H1 (cell line): ENCODE measurements around the gene ARMC10. TPM values are rescaled to one million over a fixed set of nuclear protein-coding genes. Genes with fewer than 3 reads are reported as not detected.

Source experiments
- CTCF ChIA-PET: fragments of 300-600 bp; sonication (Branson Sonifier 250); formaldehyde crosslinking; loops from one replicate; lab custom pipeline; 2021; ENCODE audit not compliant: partially characterized antibody; lab: Charles Lee
- POLR2A ChIA-PET: fragments of 300-600 bp; sonication (Branson Sonifier 250); formaldehyde crosslinking; loops from one replicate; lab custom pipeline; 2021; ENCODE audit warnings: inconsistent platforms; ENCODE audit not compliant: partially characterized antibody; lab: Charles Lee
- DNase-seq, 2 experiments: peaks; one replicate each; pipeline versions ENCODE4 v3.0.0 to v3.0.0-alpha.2; 2010 to 2022; ENCODE audit warnings: low spot score in 2 of 2, low read depth in 1 of 2, mixed read lengths in 1 of 2
- FAIRE-seq: peaks from 2 replicates; lab custom pipeline; 2011; peaks lifted over from hg19 to GRCh38; lab: Jason Lieb, UNC
- H2AFZ ChIP-seq: 2 replicates; pipeline ENCODE4 v1.8.1; 2012; ENCODE audit warnings: low read length, inconsistent platforms
- H2AK5ac ChIP-seq: 2 replicates; pipeline ENCODE4 v1.6.1; 2013; ENCODE audit warnings: low read depth, low read length
- H2BK120ac ChIP-seq: replicated peaks from 2 replicates; pipeline ENCODE3; 2013; ENCODE audit warnings: low read depth, low read length, inconsistent platforms
- H2BK12ac ChIP-seq: 2 replicates; pipeline ENCODE4 v1.6.1; 2013; ENCODE audit warnings: low read depth, low read length
- H2BK15ac ChIP-seq: 2 replicates; pipeline ENCODE4 v1.6.1; 2013; ENCODE audit warnings: low read length
- H2BK20ac ChIP-seq: 2 replicates; pipeline ENCODE4 v1.6.1; 2013; ENCODE audit warnings: low read length
- H2BK5ac ChIP-seq: 2 replicates; pipeline ENCODE4 v1.6.1; 2013; ENCODE audit warnings: low read depth, low read length
- H3K14ac ChIP-seq: 2 replicates; pipeline ENCODE4 v1.6.1; 2013; ENCODE audit warnings: inconsistent platforms; ENCODE audit not compliant: insufficient read length
- H3K18ac ChIP-seq: 2 replicates; pipeline ENCODE4 v1.6.1; 2013; ENCODE audit warnings: low read length; ENCODE audit errors: extremely low read depth
- H3K23ac ChIP-seq: 2 replicates; pipeline ENCODE4 v1.6.1; 2013; ENCODE audit warnings: inconsistent platforms; ENCODE audit not compliant: insufficient read length
- H3K23me2 ChIP-seq: 2 replicates; pipeline ENCODE4 v1.6.1; 2013; ENCODE audit warnings: low read depth, low read length
- H3K27ac ChIP-seq: 2 replicates; pipeline ENCODE4 v1.6.1; 2011; ENCODE audit warnings: low read depth, low read length, inconsistent platforms
- H3K27me3 ChIP-seq, 4 experiments: replicated peaks in 1 of 4; 1 replicate in 1 of 4; 2 replicates in 3 of 4; pipeline versions ENCODE4 v1.6.1 to v1.8.1; 2011 to 2013; ENCODE audit warnings: low read length in 3 of 4, mild to moderate bottlenecking in 3 of 4, inconsistent platforms in 2 of 4, mixed read lengths in 2 of 4, moderate library complexity in 1 of 4; ENCODE audit not compliant: control insufficient read depth in 3 of 4, insufficient read depth in 3 of 4; ENCODE audit errors: extremely low read depth in 1 of 4
- H3K36me3 ChIP-seq, 4 experiments: 2 replicates each; pipeline versions ENCODE4 v1.6.1 to v1.8.1; 2011 to 2013; ENCODE audit warnings: mild to moderate bottlenecking in 4 of 4, low read length in 3 of 4, moderate library complexity in 2 of 4, control low read depth in 1 of 4, inconsistent platforms in 1 of 4; ENCODE audit not compliant: insufficient read depth in 4 of 4, control insufficient read depth in 2 of 4
- H3K4ac ChIP-seq: replicated peaks from 2 replicates; pipeline ENCODE3; 2013; ENCODE audit warnings: low read length, low read depth, mixed read lengths, inconsistent platforms; ENCODE audit not compliant: insufficient read length
- H3K4me1 ChIP-seq, 4 experiments: replicated peaks in 1 of 4; 1 replicate in 1 of 4; 2 replicates in 3 of 4; pipeline versions ENCODE4 v1.6.1 to v1.8.1; 2011 to 2013; ENCODE audit warnings: low read length in 3 of 4, inconsistent platforms in 2 of 4, mixed read lengths in 1 of 4; ENCODE audit not compliant: insufficient read depth in 4 of 4, control insufficient read depth in 3 of 4
- H3K4me2 ChIP-seq, 2 experiments: 2 replicates each; pipeline versions ENCODE4 v1.6.1 to v1.8.1; 2011 to 2013; ENCODE audit warnings: low read depth in 2 of 2, low read length in 2 of 2, control low read depth in 1 of 2, inconsistent platforms in 1 of 2, mild to moderate bottlenecking in 1 of 2; ENCODE audit not compliant: insufficient read depth in 1 of 2
- H3K4me3 ChIP-seq, 4 experiments: fragments of 200-600, 300-600 bp in 1 of 4; sonication (generic), shearing (Covaris generic), sonication (Bioruptor Twin) in 1 of 4; 2 replicates each; pipeline versions ENCODE4 v1.5.1 to v1.8.1; 2011 to 2016; ENCODE audit warnings: low read length in 4 of 4, low read depth in 3 of 4, control low read depth in 2 of 4, inconsistent platforms in 2 of 4, mild to moderate bottlenecking in 2 of 4, mixed read lengths in 1 of 4, moderate library complexity in 1 of 4; ENCODE audit not compliant: insufficient read depth in 2 of 4; ENCODE audit errors: extremely low read depth in 1 of 4
- H3K56ac ChIP-seq: replicated peaks from 2 replicates; pipeline ENCODE3; 2013; ENCODE audit warnings: low read depth, mild to moderate bottlenecking, mixed read lengths, low read length, inconsistent platforms; ENCODE audit not compliant: insufficient read length
- H3K79me1 ChIP-seq: 2 replicates; pipeline ENCODE4 v1.6.1; 2013; ENCODE audit warnings: low read depth, low read length, control low read depth
- H3K79me2 ChIP-seq, 2 experiments: 2 replicates each; pipeline versions ENCODE4 v1.6.1 to v1.8.1; 2012 to 2013; ENCODE audit warnings: low read length in 2 of 2, mild to moderate bottlenecking in 2 of 2, inconsistent platforms in 1 of 2; ENCODE audit not compliant: insufficient read depth in 2 of 2, control insufficient read depth in 1 of 2
- H3K9ac ChIP-seq, 4 experiments: replicated peaks in 1 of 4; 1 replicate in 1 of 4; 2 replicates in 3 of 4; pipeline versions ENCODE4 v1.6.1 to v1.8.1; 2011 to 2013; ENCODE audit warnings: low read depth in 3 of 4, low read length in 3 of 4, control low read depth in 2 of 4, mild to moderate bottlenecking in 2 of 4, moderate library complexity in 2 of 4, inconsistent platforms in 1 of 4; ENCODE audit errors: extremely low read depth in 1 of 4
- H3K9me3 ChIP-seq, 2 experiments: 2 replicates each; pipeline versions ENCODE4 v1.6.1 to v1.8.1; 2012 to 2013; ENCODE audit warnings: mild to moderate bottlenecking in 2 of 2, moderate library complexity in 2 of 2, control low read depth in 1 of 2, inconsistent platforms in 1 of 2, low read depth in 1 of 2, low read length in 1 of 2, mixed read lengths in 1 of 2; ENCODE audit not compliant: insufficient read depth in 2 of 2
- H4K20me1 ChIP-seq, 2 experiments: replicated peaks in 1 of 2; 2 replicates each; pipeline versions ENCODE3 to v1.8.1; 2011 to 2013; ENCODE audit warnings: inconsistent platforms in 2 of 2, low read length in 2 of 2, mild to moderate bottlenecking in 1 of 2; ENCODE audit not compliant: insufficient read depth in 2 of 2, control insufficient read depth in 1 of 2
- H4K5ac ChIP-seq: 2 replicates; pipeline ENCODE4 v1.6.1; 2013; ENCODE audit warnings: low read length, low read depth, mixed read lengths, inconsistent platforms; ENCODE audit not compliant: insufficient read length
- H4K8ac ChIP-seq: 2 replicates; pipeline ENCODE4 v1.8.0; 2013; ENCODE audit warnings: mild to moderate bottlenecking, moderate library complexity, low read length, inconsistent platforms; ENCODE audit not compliant: insufficient read depth; ENCODE audit errors: extremely low read depth
- H4K91ac ChIP-seq: replicated peaks from 2 replicates; pipeline ENCODE3; 2013; ENCODE audit warnings: low read length, mixed read lengths, inconsistent platforms; ENCODE audit not compliant: insufficient read length
- GTF2F1 ChIP-seq: IDR thresholded peaks from 2 replicates; pipeline ENCODE4 v1.6.1; 2012; ENCODE audit warnings: low read depth, low read length, improper control_type of control experiment, borderline replicate concordance
- KDM5A ChIP-seq: fragments of 200-600 bp; IDR thresholded peaks from 2 replicates; pipeline ENCODE4 v1.7.1; 2012; ENCODE audit warnings: mild to moderate bottlenecking, low read length, inconsistent platforms, mixed read lengths
- TAF1 ChIP-seq: IDR thresholded peaks from 2 replicates; pipeline ENCODE4 v1.6.1; 2011; ENCODE audit warnings: mild to moderate bottlenecking, low read depth, low read length
- WGBS, 2 experiments: shearing (Covaris generic) in 1 of 2; methylation state at CpG; one replicate each; pipeline versions ENCODE4 v1.1.6 to v1.1.7; 2013 to 2015; ENCODE audit warnings: low lambda C conversion rate in 2 of 2, mixed read lengths in 2 of 2, inconsistent platforms in 1 of 2, low coverage in 1 of 2, missing lambda C conversion rate in 1 of 2; ENCODE audit not compliant: insufficient replicate concordance in 2 of 2, insufficient coverage in 1 of 2, insufficient read length in 1 of 2; ENCODE audit errors: extremely low coverage in 1 of 2, missing lambda C conversion rate in 1 of 2; 5-methylcytosine and 5-hydroxymethylcytosine counted together
- polyA plus RNA-seq, 7 experiments: library from polyadenylated mRNA; depleted of rRNA in 3 of 7; stranded (reverse) in 5 of 7; unstranded in 2 of 7; fragments of >200 nt in 5 of 7; fragments of 200-250 nt in 2 of 7; gene quantifications; 1 replicate in 5 of 7; 2 replicates in 1 of 7; 4 replicates in 1 of 7; pipeline versions ENCODE4 v1.2.1 to v1.2.3, GENCODE V29; 2011 to 2013; ENCODE audit warnings: missing spikeins in 2 of 7, mixed read lengths in 2 of 7
- total RNA-seq: library from RNA; stranded (reverse); fragmentation: NEBNext Ultra II Directional; extraction: Animal tissue kit (Norgen Biotek cat#: 25700); gene quantifications from 2 replicates; pipeline ENCODE4 v1.2.1, GENCODE V29; 2021

ARMC10 gene
- total and polyA plus RNA-seq, 2 of the 8 experiments (the other 6 are each of a cell fraction or from before 2014, with no cell fraction given), result 16.4 to 44.3 TPM

DNA sequence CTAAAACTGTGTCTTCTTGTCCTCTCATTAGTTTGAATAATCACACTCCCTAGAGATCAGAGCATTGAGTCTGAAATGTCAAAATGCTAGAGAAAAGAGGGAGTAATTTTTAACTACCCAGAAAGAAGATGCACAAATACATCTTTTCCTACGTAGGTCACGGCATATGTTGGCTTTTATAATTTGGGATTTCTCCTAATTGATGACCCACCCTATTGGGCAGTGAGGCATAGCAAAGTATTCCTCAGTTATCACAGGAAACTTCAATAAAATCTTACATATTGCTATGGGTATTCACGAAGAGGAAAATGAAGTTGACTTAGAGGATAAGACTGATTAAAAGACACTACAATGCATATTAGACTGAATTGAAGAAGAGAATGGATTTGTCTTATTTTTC lies 25.4 kb downstream of the ARMC10 start:
- Histone ChIP-seq H3K4me3 (no peak overlapping the region), H3K79me2 (no peaks in the 10 kb centered on the region), H4K5ac (no peak overlapping the region), H2AK5ac (no peak overlapping the region), H3K14ac (no peak overlapping the region), H2BK15ac (no peak overlapping the region), H3K27me3 (no peaks in the 10 kb centered on the region), H2BK20ac (no peak overlapping the region), H3K4me1 (no peaks in the 10 kb centered on the region), H3K9ac (no peak overlapping the region), H4K20me1 (peaks cover 0 to 2% of the 10 kb centered on the region in 2 experiments), H3K27ac (no peak overlapping the region), H3K4me2 (no peak overlapping the region), H3K9me3 (no peaks in the 10 kb centered on the region), H3K18ac (no peak overlapping the region), H3K36me3 (peaks cover 0 to 9% (median 3%) of the 10 kb centered on the region in 4 experiments; a peak in 4 of 8 replicates), H2AFZ (no peak overlapping the region), H3K56ac (no peak overlapping the region), H3K79me1 (no peaks in the 10 kb centered on the region), H2BK5ac (no peak overlapping the region), H3K23me2 (no peaks in the 10 kb centered on the region), H4K91ac (no peak overlapping the region), H3K4ac (no peak overlapping the region), H2BK12ac (no peak overlapping the region), H2BK120ac (no peak overlapping the region), H4K8ac (no peak overlapping the region), H3K23ac (no peak overlapping the region)
- POLR2A ChIA-PET, result no interaction called here
- CTCF ChIA-PET, result interaction anchor here (0.7 kb wide), 1 partner anchor 8 kb away, joined by 3 read pairs; no protein-coding TSS in a partner anchor
- FAIRE-seq, result no peak
- no peak for DNase-seq
- WGBS, 2 experiments, result 62% methylated on average over 3 of the region's 3 CpGs; no CpG with 5 or more reads in 1 of the 2 experiments
- TF ChIP-seq GTF2F1 (no peak), KDM5A (0 out of 2 replicates have a peak, but pooled peaks have one; percentile 35), TAF1 (no peak)
